SHP77 treated with DMSO at 0.1 percent for 48 hours (cell line): ENCODE measurements around the gene FBXO27.
"Not testable (repeated sequence)": the region's sequence is repeated elsewhere in the genome, so short reads cannot be mapped to it uniquely, and the experiment has no call there.

Experiments
- DNase-seq: peaks from one replicate; lab custom pipeline; 2025; lab: John Stamatoyannopoulos, UW

Gene FBXO27

DNA sequence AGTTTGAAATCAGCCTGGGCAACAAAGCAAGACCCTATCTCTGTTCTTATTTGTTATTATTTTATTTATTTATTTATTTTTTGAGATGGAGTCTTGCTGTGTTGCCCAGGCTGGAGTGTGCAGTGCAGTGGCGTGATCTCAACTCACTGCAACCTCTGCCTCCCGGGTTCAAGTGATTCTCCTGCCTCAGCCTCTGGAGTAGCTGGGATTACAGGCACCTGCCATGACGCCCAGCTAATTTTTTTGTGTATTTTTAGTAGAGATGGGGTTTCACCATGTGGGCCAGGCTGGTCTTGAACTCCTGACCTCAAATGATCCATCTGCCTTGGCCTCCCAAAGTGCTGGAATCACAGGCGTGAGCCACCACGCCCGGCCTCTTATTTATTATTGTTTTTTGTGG is 44.6 kb downstream of the FBXO27 start:
- not testable (repeated sequence) for DNase-seq

DNA sequence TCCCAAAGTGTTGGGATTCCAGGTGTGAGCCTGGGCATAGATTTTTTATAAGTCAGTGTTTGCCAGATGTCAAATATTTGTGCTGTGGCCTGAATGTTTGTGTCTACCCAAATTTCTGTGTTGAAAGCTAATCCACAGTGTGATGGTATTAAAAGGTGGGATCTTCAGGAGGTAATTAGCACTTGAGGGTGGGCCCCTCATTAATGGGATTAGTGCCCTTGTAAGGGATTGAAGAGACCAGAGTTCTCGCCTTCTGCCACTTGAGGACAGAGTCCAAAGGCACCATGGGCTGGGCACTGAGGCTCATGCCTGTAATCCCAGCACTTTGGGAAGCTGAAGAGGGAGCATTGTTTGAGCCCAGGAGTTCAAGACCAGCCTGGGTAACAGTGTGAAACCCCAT is 47.1 kb downstream of the FBXO27 start:
- DNase-seq, result no peak

DNA sequence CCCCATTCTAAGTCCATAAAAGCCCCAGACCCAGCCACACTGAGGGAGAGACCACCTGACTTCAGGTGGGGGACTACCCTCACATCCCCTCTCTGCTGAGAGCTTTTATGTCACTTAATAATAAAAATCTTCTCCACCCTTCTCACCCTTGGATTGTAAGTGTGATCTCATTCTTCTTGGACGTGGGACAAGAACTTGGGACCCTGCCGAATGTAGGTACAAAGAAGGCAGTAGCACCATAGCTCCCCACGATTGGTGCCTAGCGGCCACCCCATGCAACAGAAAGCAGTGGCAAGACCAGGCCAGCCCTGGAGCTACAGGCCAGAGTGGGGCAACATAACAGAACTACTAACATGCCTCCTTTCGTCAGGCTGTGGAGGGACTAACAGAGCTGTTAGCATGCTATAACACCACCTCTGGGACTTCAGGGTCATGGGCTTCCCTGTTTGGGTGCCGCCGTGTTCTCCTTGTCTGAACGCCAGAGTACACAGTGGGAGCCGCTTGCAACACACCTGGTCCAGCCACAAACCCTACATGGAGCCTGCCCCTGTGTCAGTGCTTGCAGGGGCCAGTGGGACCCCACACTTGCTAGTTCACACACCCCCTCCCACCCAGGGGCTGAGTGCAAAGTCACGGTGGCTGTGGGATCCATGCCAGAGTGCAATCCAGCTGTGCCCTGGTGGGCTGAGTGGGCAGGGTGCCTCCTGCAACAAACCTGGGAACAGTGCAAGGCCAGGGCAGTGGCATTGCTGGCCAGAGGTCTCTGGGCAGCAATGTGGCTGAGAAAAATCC is 51.6 kb downstream of the FBXO27 start:
- no peak for DNase-seq

DNA sequence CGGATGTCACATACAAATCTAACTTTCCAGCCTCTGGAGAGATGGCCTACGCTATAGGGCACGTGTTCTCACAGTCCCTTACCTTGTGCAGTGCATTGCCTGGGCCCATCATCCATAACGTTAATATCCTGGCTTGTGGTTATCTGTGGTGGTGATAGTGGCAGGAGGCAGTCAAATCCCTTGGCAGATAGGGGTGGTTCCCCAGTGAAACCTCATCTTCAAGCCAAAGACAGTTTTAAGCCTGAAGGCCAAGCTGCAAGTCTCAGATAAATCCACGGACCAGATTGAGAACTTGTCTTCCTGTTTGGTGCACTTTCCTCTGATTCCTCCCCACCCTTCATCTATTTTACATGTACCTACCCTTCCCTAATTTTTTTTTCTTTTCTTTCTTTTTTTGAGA is 52.5 kb downstream of the FBXO27 start:
- DNase-seq, result no peak

DNA sequence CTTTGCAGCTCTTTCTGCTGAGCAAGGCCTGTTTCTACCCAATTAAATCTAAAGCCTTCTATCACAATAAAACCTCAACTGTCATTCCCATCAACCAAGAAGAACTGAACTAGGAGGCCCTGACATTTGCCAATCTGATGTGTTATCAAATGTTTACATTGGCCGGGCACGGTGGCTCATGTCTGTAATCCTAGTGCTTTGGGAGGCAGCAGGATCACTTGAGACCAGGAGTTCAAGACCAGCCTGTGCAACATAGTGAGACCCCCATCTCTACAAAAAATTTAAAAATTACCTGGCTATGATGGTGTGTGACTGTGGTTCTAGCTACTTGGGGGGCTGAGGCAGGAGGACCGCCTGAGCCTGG is 54.0 kb downstream of the FBXO27 start:
- no peak for DNase-seq

DNA sequence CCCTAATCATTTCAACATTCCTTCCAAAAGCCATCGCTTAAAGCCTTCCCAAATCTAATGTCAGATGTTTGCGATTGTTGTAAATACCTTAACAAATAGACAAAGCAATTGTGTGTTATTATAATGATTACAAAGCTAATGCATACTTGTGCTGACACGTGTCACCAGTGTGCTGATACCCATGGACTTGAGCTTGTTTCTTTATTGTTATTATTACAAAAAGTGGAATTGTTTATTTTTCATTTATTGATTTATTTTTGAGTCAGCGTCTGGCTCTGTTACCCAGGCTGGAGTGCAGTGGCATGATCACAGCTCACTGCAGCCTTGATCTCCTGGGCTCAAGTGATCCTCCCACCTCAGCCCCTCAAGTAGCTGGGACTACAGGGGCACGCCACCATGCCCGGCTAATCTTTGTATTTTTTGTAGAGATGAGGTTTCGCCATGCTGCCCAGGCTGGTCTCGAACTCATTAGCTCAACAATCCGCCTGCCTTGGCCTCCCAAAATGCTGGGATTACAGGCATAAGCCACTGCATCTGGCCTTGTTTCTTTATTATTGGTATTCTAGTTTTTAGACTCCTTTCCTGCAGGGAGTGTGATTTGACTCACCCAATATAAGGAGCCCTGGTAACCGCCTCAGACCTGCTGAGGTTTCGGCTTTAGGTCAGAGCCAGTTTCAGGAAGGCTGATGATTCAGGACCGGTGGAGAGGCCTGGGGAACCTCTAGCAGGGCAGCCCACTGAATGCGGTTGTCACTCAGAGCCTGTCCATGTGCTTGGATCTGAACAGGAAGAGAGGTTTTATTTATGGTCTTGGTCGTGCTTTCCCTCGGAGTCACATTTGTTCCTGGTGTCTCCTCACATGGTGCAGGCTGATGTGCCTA is 54.7 kb downstream of the FBXO27 start:
- DNase-seq, result no peak

DNA sequence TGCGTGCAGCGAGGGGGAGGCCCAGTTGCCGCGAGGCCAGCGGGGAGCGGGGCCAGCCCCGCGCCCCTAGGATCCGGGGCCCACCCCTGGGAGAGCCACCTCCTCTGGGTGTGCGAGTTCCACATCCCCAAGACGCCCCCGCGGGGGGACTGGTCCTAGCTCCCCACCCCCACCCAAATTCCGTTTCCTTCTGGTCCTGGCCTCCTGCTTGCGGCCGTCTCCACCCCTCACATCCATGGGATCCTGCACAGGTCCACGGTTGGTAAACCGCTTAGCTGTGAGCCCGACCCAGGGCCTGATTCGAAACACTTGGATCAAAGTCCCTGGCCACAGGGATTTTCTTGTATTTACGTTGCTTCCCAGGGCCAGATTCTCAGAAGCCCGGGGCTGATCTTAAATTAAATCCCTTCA is 56.5 kb downstream of the FBXO27 start:
- no peak for DNase-seq

DNA sequence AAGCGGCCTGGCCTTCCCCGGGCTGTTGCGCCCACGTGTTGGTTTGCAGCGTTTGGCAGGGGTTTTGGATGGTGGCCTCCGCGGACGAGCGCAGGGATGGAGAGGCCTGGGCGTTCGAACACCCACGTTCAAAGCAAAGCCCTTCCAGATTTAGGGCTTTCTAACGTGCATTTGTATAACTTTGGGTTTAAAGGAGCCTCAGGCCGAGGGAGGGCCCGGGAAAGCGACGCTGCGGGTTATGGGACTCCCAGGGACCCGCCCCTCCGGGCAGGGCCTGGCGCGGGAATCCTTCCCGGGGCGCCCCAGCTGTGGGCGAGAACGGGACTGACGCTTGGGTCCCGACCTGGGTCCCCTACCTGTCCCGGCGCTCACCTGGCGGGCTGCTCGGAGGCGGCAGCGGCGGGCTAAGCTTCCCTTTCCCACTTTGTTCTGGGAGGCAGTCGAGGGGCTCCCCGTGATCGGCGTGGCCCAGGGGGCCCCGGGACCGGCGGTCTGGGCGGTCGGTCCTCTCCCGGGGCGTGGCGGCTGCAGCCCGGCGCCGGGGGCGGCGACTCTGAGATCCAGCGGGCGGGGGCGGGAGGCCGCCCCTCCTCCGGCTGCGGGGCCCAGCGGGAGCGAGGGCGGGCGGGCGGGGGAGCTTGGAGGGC is 57.0 kb downstream of the FBXO27 start, which contains the start of gene FBXO17:
FBXO17 (minus strand) TSS at position 529 of the 647 bp plus-strand sequence. CDS start 25,423 bp downstream, outside the sequence.
- no peak for DNase-seq

DNA sequence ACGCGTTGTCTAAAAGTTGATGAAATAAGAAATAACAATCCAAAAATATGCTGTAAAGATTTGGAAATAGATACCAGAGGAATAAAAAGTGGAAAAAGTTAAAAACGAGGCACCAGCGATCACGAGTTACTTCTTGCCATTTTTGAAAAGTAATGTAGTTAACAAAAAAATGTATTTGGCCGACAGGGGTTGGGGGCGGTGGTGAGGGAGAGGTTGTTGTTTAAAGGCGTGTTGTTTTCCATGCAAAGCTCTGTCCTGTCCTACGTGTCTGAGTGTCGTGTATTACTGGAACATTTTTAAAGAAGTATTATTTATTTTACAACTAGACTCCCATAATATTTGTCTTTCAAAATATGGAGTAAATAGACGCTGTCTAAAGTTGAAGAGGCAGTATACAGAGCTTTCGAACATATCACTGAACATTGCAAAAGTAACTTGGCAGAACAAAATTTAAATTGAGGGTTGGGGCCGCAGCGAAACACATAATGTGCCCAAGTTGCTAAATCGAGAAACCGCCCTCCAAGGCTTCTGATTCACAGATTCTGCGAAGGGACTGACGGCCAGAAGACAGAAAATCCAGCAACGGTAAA is 57.6 kb downstream of the FBXO27 start:
- no peak for DNase-seq
